DND-41 (cell line): ENCODE results near the gene LILRA1.

Experiments
- CTCF ChIP-seq: IDR thresholded peaks from 2 replicates; pipeline ENCODE4 v1.5.1; 2012; ENCODE audit warnings: borderline replicate concordance, low read length, moderate library complexity, mild to moderate bottlenecking; ENCODE audit not compliant: poor library complexity, severe bottlenecking; ENCODE audit errors: extremely low read depth
- EZH2 ChIP-seq: IDR thresholded peaks from 3 replicates; pipeline ENCODE4 v1.6.1; 2012; ENCODE audit warnings: borderline replicate concordance, low read depth, mild to moderate bottlenecking, moderate library complexity, low read length, inconsistent platforms; ENCODE audit not compliant: severe bottlenecking

- TF ChIP-seq CTCF, result no peak
- TF ChIP-seq EZH2, result no peak
Observed at GRCh38 chr19:54626757-54627156, 33.3 kb downstream of the LILRA1 start.
